Measurements from ENCODE around the gene TBC1D16. TPM values are rescaled to one million over a fixed set of nuclear protein-coding genes. Genes with fewer than 3 reads are reported as not detected.
"Not testable (repeated sequence)": the region's sequence is repeated elsewhere in the genome, so short reads cannot be mapped to it uniquely, and the experiment has no call there.

TBC1D16 gene
- total RNA-seq, 3 donors from 2014 or later = 10.9 to 23.4 (median 22.1) TPM

DNA sequence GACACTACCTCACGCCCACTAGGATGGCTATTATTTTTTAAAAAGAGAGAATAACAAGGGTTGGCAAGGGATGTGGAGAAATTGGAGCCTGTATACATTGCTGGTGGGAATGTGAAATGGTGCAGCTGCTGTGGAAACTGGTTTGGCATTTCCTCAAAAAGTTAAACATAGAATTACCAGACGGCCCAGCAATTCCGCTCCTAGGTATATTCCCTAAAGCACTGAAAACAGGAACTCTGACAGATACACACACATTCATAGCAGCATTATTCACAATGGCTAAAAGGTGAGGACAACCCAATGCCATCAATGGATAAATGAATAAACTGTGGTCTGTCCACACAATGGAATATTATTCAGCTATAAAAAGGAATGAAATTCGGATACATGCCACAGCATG, 136.1 kb downstream of the TBC1D16 start:
- no peak for DNase-seq
- H3K4me3 ChIP-seq = no peak overlapping the region

DNA sequence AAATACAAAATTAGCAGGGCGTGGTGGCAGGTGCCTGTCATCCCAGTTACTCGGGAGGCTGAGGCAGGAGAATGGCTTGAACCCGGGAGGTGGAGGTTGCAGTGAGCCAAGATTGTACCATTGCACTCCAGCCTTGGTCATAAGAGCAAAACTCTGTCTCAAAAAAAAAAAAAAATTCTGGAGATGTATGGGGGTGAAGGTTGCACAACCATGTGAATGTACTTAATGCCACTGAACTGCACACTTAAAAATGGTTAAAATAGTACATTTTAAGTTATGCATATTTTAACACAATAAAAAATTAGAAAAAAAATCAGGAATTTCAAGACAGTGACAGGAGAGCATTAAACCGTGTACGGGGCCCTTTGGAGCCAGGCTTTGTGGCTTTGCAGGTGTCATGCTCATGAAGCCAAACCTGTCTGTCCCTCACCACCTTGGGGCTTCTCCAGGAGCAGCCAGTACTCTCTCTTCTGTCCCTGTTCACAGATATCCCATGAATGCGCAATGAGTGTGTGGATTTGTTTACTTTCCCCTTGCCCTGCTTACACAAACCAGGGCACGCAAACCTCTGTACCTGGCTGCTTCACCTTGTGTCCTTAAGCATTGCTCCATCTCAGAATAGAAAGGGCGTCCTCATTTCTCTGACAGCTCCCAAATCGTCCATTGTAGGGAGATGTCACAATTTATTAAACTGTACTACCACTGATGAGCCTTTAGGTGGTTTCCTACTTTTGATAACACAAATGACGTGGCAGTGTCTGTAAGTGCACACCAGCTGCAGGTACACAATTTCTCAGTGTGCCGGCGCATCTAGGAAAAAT, 138.2 kb downstream of the TBC1D16 start:
- peaks cover 11% of the 10 kb centered on the region for H3K4me1 ChIP-seq (ENCODE audit: low read depth)
- H3K36me3 ChIP-seq (ENCODE audit: low read depth) = no peaks in the 10 kb centered on the region
- no peak overlapping the region for H3K4me3 ChIP-seq
- ATAC-seq (peak; percentile 32), DNase-seq (no peak)
- H3K9me3 ChIP-seq = no peaks in the 10 kb centered on the region
- intact Hi-C loops (cut with DNase I, micrococcal nuclease) = no loop called here
- TF ChIP-seq, protein P1, sequence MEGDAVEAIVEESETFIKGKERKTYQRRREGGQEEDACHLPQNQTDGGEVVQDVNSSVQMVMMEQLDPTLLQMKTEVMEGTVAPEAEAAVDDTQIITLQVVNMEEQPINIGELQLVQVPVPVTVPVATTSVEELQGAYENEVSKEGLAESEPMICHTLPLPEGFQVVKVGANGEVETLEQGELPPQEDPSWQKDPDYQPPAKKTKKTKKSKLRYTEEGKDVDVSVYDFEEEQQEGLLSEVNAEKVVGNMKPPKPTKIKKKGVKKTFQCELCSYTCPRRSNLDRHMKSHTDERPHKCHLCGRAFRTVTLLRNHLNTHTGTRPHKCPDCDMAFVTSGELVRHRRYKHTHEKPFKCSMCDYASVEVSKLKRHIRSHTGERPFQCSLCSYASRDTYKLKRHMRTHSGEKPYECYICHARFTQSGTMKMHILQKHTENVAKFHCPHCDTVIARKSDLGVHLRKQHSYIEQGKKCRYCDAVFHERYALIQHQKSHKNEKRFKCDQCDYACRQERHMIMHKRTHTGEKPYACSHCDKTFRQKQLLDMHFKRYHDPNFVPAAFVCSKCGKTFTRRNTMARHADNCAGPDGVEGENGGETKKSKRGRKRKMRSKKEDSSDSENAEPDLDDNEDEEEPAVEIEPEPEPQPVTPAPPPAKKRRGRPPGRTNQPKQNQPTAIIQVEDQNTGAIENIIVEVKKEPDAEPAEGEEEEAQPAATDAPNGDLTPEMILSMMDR (IDR thresholded peaks at IDR 0.05) = no peak

More for the DNA sequence above, 136.1 kb downstream of the TBC1D16 start:
- intact Hi-C loops (cut with DNase I, micrococcal nuclease) = no loop called here
- H3K9me3 ChIP-seq = no peaks in the 10 kb centered on the region
- H3K4me1 ChIP-seq (ENCODE audit: low read depth) = peaks cover 4% of the 10 kb centered on the region
- TF ChIP-seq, protein P1 (IDR thresholded peaks at IDR 0.05) = no peak
- no peaks in the 10 kb centered on the region for H3K36me3 ChIP-seq (ENCODE audit: low read depth)
- ATAC-seq = no peak

DNA sequence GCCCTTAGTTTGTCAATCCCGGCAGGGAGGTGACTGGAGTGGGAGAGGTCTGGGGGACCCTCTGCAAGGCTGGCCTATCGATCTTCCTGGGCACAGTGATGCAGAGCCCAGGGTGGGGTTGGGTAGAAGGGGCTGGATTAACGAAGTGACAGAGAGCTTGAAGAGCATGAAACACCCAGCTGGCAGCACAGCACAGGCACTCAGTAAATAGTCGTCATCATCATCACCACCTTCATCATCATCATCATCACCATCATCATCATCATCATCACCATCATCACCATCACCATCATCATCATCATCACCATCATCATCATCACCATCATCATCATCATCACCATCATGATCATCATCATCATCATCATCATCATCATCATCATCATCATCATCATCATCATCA, 142.2 kb downstream of the TBC1D16 start:
- peaks cover 15% of the 10 kb centered on the region for H3K4me1 ChIP-seq (ENCODE audit: low read depth)
- not testable (repeated sequence) for ATAC-seq

DNA sequence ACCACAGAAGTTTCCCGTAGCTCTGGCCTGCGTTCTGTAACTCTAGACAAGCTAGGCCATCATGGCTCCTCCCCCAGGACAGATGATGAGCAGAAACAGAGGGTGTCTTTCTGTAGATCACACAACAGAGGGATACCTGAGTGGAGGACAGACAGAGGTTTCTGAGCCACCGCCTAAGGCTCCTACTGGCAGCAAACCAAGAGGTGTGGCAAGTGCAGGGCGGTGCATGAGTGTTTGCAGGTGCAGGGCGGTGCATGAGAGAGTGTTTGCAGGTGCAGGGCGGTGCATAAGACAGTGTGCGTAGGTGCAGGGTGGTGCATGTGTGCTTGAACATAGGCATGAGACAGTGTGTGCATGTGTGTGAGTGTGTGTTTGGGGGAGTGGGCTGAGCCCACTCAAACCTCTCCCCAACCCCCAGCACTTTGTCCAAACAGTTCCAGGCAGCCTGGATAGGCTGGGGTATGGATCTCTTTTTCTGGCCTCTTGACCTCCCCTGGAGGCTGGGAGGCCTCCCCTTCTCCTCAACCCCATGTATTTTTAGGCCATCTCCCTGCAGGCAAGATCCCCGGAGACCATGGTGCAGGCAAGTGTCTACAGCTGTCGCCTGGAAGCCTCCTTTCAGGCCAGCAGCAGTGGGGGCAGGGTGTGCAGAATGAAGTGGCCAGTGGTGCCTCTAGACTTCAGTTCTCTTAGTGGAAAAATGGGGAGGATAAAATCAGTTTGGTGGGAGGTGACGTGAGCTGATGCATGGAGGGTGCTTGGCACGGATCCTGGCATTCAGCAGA, 143.0 kb downstream of the TBC1D16 start:
- peak; percentile 85 to 93 (median 88) for DNase-seq
- Histone ChIP-seq H3K4me1 (ENCODE audit: low read depth) (peaks cover 13% of the 10 kb centered on the region), H3K9me3 (no peaks in the 10 kb centered on the region), H3K4me3 (no peak overlapping the region), H3K36me3 (ENCODE audit: low read depth) (no peaks in the 10 kb centered on the region)
- TF ChIP-seq, protein P1 (IDR thresholded peaks at IDR 0.05) = no peak
- ATAC-seq = peak; percentile 99
- intact Hi-C loops (cut with DNase I, micrococcal nuclease) = no loop called here

More for the DNA sequence above, 142.2 kb downstream of the TBC1D16 start:
- H3K36me3 ChIP-seq (ENCODE audit: low read depth); intact Hi-C loops (cut with DNase I, micrococcal nuclease); DNase-seq; H3K4me3 ChIP-seq; H3K9me3 ChIP-seq: not testable (repeated sequence)

DNA sequence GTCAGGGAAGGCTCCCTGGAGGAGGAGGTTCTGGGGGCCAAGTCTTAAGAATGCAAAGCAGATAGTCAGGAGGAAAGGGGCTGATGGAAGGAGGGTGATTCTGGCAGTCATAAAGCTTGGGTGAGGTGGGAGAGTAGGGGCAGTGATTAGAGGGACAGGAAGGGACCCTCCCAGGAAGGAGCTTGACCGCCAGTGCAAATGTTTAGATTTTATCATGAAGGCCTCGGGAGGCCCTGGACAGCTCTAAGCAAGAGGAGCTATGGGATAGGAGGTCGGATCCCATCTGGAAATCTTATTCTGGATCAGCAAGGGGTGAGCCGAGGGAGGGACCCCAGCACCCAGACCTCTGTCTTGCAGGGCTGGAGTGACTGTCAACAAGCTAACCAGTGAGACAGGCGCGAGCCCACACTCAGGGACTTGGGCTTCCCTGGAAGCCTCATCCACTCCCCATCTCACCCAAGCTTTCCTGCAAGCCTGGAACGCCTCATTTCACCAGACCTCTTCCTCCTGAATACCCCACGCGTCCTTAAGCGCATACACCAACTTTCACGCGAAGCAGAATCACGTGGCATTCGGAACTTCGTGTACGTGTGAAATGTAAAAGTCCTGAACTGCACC, 144.4 kb downstream of the TBC1D16 start:
- ATAC-seq (no peak), DNase-seq (no peak)
- intact Hi-C loops (cut with DNase I, micrococcal nuclease) = no loop called here
- no peak overlapping the region for H3K4me3 ChIP-seq
- no peaks in the 10 kb centered on the region for H3K9me3 ChIP-seq
- TF ChIP-seq, protein P1 (IDR thresholded peaks at IDR 0.05) = no peak
- peaks cover 11% of the 10 kb centered on the region for H3K4me1 ChIP-seq (ENCODE audit: low read depth)
- H3K36me3 ChIP-seq (ENCODE audit: low read depth) = no peaks in the 10 kb centered on the region

Data from mucosa of descending colon (tissue), 3 donors.